Liver (tissue), 9 donors: ENCODE data around the gene NLK. TPM values are rescaled to one million over a fixed set of nuclear protein-coding genes. Genes with fewer than 3 reads are reported as not detected.

Experiments used
- DNase-seq: peaks from one replicate; pipeline ENCODE4 v3.0.0-alpha.2; 2017; ENCODE audit warnings: low spot score
- H3K27ac ChIP-seq, 2 donors: one replicate each; pipeline ENCODE4 v1.7.0; 2013; ENCODE audit warnings: inconsistent platforms in 2 of 2, low read length in 2 of 2, control low read depth in 1 of 2, low read depth in 1 of 2, mild to moderate bottlenecking in 1 of 2
- H3K27me3 ChIP-seq, 4 donors: one replicate each; pipeline versions ENCODE4 v1.6.1 to v1.7.0; 2013; ENCODE audit warnings: low read length in 3 of 4, inconsistent platforms in 1 of 4, mild to moderate bottlenecking in 1 of 4, moderate library complexity in 1 of 4; ENCODE audit not compliant: control insufficient read depth in 4 of 4, insufficient read depth in 4 of 4
- H3K36me3 ChIP-seq, 4 donors: one replicate each; pipeline versions ENCODE4 v1.6.1 to v1.7.0; 2013; ENCODE audit warnings: low read length in 3 of 4, mild to moderate bottlenecking in 3 of 4, low read depth in 1 of 4, moderate library complexity in 1 of 4; ENCODE audit not compliant: control insufficient read depth in 4 of 4, insufficient read depth in 3 of 4
- H3K4me1 ChIP-seq, 4 donors: one replicate each; pipeline versions ENCODE4 v1.6.1 to v1.7.0; 2013; ENCODE audit warnings: low read length in 3 of 4, mild to moderate bottlenecking in 3 of 4, moderate library complexity in 1 of 4; ENCODE audit not compliant: control insufficient read depth in 4 of 4, insufficient read depth in 4 of 4
- H3K4me3 ChIP-seq, 3 donors: one replicate each; pipeline versions ENCODE4 v1.6.1 to v1.7.0; 2013; ENCODE audit warnings: low read length in 3 of 3, control low read depth in 1 of 3, low read depth in 1 of 3, mild to moderate bottlenecking in 1 of 3
- H3K9ac ChIP-seq, 2 donors: one replicate each; pipeline ENCODE4 v1.7.0; 2013; ENCODE audit warnings: low read length in 2 of 2, mild to moderate bottlenecking in 2 of 2, moderate library complexity in 2 of 2, control low read depth in 1 of 2, low read depth in 1 of 2
- H3K9me3 ChIP-seq, 4 donors: one replicate each; pipeline versions ENCODE4 v1.6.1 to v1.7.0; 2013; ENCODE audit warnings: low read length in 3 of 4; ENCODE audit not compliant: control insufficient read depth in 4 of 4
- ATF3 ChIP-seq: IDR thresholded peaks from 2 replicates; pipeline ENCODE4 v1.6.1; 2016; ENCODE audit warnings: antibody characterized with exemption
- EGR1 ChIP-seq, 2 donors: IDR thresholded peaks; 2 replicates each; pipeline ENCODE4 v1.6.1; 2016 to 2018; ENCODE audit warnings: antibody characterized with exemption in 2 of 2, low read depth in 2 of 2
- FOXA1 ChIP-seq: IDR thresholded peaks from 2 replicates; pipeline ENCODE4 v1.6.1; 2016; ENCODE audit warnings: antibody characterized with exemption
- FOXA2 ChIP-seq: IDR thresholded peaks from 2 replicates; pipeline ENCODE4 v1.6.1; 2016; ENCODE audit warnings: antibody characterized with exemption
- GABPA ChIP-seq, 2 donors: IDR thresholded peaks in 1 of 2; conservative IDR thresholded peaks in 1 of 2; 2 replicates each; pipeline ENCODE4 v1.6.1; 2016; ENCODE audit warnings: antibody characterized with exemption in 2 of 2, mild to moderate bottlenecking in 1 of 2, moderate library complexity in 1 of 2
- HNF4A ChIP-seq, 2 donors: conservative IDR thresholded peaks; 2 replicates each; pipeline ENCODE4 v1.6.1; 2016; ENCODE audit warnings: antibody characterized with exemption in 2 of 2, mild to moderate bottlenecking in 2 of 2
- HNF4G ChIP-seq: IDR thresholded peaks from 2 replicates; pipeline ENCODE4 v1.6.1; 2016; ENCODE audit warnings: antibody characterized with exemption
- JUND ChIP-seq, 2 donors: IDR thresholded peaks; 2 replicates each; pipeline ENCODE4 v1.6.1; 2016; ENCODE audit warnings: antibody characterized with exemption in 2 of 2
- NR2F2 ChIP-seq: IDR thresholded peaks from 2 replicates; pipeline ENCODE4 v1.6.1; 2016; ENCODE audit warnings: antibody characterized with exemption
- RAD21 ChIP-seq, 2 donors: IDR thresholded peaks; 2 replicates each; pipeline ENCODE4 v1.6.1; 2016; ENCODE audit warnings: antibody characterized with exemption in 2 of 2, mild to moderate bottlenecking in 2 of 2
- RXRA ChIP-seq, 2 donors: IDR thresholded peaks; 2 replicates each; pipeline ENCODE4 v1.6.1; 2017 to 2018; ENCODE audit warnings: antibody characterized with exemption in 2 of 2, mild to moderate bottlenecking in 1 of 2
- SP1 ChIP-seq: IDR thresholded peaks from 2 replicates; pipeline ENCODE4 v1.6.1; 2018; ENCODE audit warnings: antibody characterized with exemption, mild to moderate bottlenecking
- TAF1 ChIP-seq: conservative IDR thresholded peaks from 2 replicates; pipeline ENCODE4 v1.6.1; 2016; ENCODE audit warnings: antibody characterized with exemption, mild to moderate bottlenecking
- YY1 ChIP-seq: IDR thresholded peaks from 2 replicates; pipeline ENCODE4 v1.6.1; 2016; ENCODE audit warnings: antibody characterized with exemption, mild to moderate bottlenecking
- ZBTB33 ChIP-seq: IDR thresholded peaks from 2 replicates; pipeline ENCODE4 v1.6.1; 2016; ENCODE audit warnings: antibody characterized with exemption
- WGBS: extraction: QIAGEN DNeasy Blood & Tissue Kit; methylation state at CpG from one replicate; pipeline ENCODE4 v1.1.7; 2013; 5-methylcytosine and 5-hydroxymethylcytosine counted together
- polyA plus RNA-seq, 2 donors: library from polyadenylated mRNA; stranded (reverse) in 1 of 2; unstranded in 1 of 2; fragments of 200-250 nt in 1 of 2; fragments of >200 nt in 1 of 2; fragmentation: Nextera tagmentation in 1 of 2; extraction: Ambion mirVana in 1 of 2; gene quantifications; one replicate each; pipeline versions ENCODE4 v1.2.1 to v1.2.3, GENCODE V29; 2013 to 2015
- total RNA-seq, 2 donors: library from RNA; depleted of rRNA; stranded (reverse); fragments of >200 nt; gene quantifications; one replicate each; pipeline ENCODE4 v1.2.3, GENCODE V29; 2014
- TF ChIP-seq, protein P1 (sequence below): fragments of 150-350 bp; IDR thresholded peaks from 2 replicates; pipeline ENCODE4 v1.5.1; 2017; ENCODE audit warnings: improper control_type of control experiment, low read depth, low read length; ENCODE audit not compliant: missing input control
- TF ChIP-seq, protein P2 (sequence below): IDR thresholded peaks from 2 replicates; pipeline ENCODE4 v1.6.1; 2016; ENCODE audit warnings: antibody characterized with exemption, mild to moderate bottlenecking
- TF ChIP-seq, protein P3 (sequence below): IDR thresholded peaks from 2 replicates; pipeline ENCODE4 v1.6.1; 2016; ENCODE audit warnings: antibody characterized with exemption
- donor health status: healthy.
- donor health status: healthy.
- donor health status: healthy.
- donor health status: healthy.
- donor health status: healthy.

NLK gene
- total and polyA plus RNA-seq, 4 donors, result 4.4 to 17.4 (median 9.2) TPM

DNA sequence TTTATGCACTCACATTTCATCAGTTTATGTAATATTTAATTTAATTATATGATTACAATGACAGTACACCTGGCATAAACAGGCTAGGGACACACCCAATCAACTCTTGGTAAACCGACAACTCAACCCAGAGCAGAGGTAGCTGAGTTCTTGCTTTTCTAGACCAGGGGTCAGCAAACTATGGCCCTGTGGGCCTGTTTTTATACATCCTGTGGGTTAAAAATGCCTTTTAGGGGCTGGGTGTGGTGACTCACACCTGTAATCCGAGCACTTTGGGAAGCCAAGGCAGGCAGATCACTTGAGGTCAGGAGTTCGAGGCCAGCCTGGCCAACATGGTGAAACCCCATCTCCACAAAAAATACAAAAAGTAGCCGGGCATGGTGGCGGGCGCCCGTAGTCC, 177.3 kb downstream of the NLK start:
- Histone ChIP-seq H3K27me3 (no peaks in the 10 kb centered on the region), H3K4me1 (no peaks in the 10 kb centered on the region), H3K9ac (no peak overlapping the region), H3K4me3 (no peak overlapping the region), H3K27ac (no peak overlapping the region), H3K9me3 (no peaks in the 10 kb centered on the region), H3K36me3 (no peaks in the 10 kb centered on the region)
- no peak for DNase-seq
- WGBS, result 97% methylated on average over 7 of the region's 7 CpGs
- TF ChIP-seq, protein P1, sequence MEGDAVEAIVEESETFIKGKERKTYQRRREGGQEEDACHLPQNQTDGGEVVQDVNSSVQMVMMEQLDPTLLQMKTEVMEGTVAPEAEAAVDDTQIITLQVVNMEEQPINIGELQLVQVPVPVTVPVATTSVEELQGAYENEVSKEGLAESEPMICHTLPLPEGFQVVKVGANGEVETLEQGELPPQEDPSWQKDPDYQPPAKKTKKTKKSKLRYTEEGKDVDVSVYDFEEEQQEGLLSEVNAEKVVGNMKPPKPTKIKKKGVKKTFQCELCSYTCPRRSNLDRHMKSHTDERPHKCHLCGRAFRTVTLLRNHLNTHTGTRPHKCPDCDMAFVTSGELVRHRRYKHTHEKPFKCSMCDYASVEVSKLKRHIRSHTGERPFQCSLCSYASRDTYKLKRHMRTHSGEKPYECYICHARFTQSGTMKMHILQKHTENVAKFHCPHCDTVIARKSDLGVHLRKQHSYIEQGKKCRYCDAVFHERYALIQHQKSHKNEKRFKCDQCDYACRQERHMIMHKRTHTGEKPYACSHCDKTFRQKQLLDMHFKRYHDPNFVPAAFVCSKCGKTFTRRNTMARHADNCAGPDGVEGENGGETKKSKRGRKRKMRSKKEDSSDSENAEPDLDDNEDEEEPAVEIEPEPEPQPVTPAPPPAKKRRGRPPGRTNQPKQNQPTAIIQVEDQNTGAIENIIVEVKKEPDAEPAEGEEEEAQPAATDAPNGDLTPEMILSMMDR, result no peak
- TF ChIP-seq NR2F2 (no peak), HNF4A (conservative IDR thresholded peaks at IDR 0.05) (no peak), JUND (IDR thresholded peaks at IDR 0.05) (no peak), ZBTB33 (no peak), ATF3 (no peak), YY1 (no peak), EGR1 (IDR thresholded peaks at IDR 0.05; ENCODE audit: low read depth in 2 of 2) (no peak), GABPA (IDR thresholded peaks at IDR 0.05 in 1 of 2, conservative IDR thresholded peaks at IDR 0.05 in 1 of 2) (no peak), TAF1 (no peak), FOXA2 (no peak), RAD21 (IDR thresholded peaks at IDR 0.05) (no peak), FOXA1 (no peak), RXRA (IDR thresholded peaks at IDR 0.05) (no peak), HNF4G (no peak), SP1 (no peak)
- TF ChIP-seq, protein P2, sequence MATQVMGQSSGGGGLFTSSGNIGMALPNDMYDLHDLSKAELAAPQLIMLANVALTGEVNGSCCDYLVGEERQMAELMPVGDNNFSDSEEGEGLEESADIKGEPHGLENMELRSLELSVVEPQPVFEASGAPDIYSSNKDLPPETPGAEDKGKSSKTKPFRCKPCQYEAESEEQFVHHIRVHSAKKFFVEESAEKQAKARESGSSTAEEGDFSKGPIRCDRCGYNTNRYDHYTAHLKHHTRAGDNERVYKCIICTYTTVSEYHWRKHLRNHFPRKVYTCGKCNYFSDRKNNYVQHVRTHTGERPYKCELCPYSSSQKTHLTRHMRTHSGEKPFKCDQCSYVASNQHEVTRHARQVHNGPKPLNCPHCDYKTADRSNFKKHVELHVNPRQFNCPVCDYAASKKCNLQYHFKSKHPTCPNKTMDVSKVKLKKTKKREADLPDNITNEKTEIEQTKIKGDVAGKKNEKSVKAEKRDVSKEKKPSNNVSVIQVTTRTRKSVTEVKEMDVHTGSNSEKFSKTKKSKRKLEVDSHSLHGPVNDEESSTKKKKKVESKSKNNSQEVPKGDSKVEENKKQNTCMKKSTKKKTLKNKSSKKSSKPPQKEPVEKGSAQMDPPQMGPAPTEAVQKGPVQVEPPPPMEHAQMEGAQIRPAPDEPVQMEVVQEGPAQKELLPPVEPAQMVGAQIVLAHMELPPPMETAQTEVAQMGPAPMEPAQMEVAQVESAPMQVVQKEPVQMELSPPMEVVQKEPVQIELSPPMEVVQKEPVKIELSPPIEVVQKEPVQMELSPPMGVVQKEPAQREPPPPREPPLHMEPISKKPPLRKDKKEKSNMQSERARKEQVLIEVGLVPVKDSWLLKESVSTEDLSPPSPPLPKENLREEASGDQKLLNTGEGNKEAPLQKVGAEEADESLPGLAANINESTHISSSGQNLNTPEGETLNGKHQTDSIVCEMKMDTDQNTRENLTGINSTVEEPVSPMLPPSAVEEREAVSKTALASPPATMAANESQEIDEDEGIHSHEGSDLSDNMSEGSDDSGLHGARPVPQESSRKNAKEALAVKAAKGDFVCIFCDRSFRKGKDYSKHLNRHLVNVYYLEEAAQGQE, result no peak
- TF ChIP-seq, protein P3, sequence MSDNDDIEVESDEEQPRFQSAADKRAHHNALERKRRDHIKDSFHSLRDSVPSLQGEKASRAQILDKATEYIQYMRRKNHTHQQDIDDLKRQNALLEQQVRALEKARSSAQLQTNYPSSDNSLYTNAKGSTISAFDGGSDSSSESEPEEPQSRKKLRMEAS, result no peak
